Epithelial cell of esophagus (primary cell): ENCODE data around the gene KIF26B.

Experiments used
- DNase-seq: peaks from one replicate; pipeline ENCODE4 v3.0.0; 2010; ENCODE audit warnings: low read depth
- H3K4me3 ChIP-seq: 2 replicates; pipeline ENCODE4 v1.5.1; 2011; ENCODE audit warnings: mild to moderate bottlenecking, low read length, control low read depth
- TF ChIP-seq, protein P1 (sequence below): IDR thresholded peaks from 2 replicates; pipeline ENCODE4 v1.5.1; 2011; ENCODE audit warnings: low read depth, mild to moderate bottlenecking, low read length, control low read depth, inconsistent platforms; ENCODE audit not compliant: insufficient read depth; ENCODE audit errors: missing control alignments

Gene KIF26B

DNA sequence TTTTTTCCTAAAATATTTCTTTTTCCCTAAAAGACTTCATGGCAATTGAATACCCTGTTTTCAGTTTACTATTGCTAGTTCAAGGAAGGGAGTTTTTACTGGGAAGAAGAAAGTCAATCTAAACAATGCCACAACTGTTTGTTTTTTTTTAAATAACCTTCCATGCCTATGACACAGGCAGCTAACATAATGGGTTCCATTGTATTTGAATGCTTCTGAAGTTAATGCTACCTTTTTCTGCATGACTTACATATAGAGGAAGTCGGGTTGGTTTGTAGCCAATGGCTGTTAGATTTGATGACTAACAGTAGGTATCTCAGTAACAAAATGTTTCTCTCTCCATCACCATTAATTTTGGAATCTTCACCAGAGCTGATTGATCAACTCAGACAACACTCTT, 134.0 kb downstream of the KIF26B start:
- no peak for DNase-seq
- TF ChIP-seq, protein P1, sequence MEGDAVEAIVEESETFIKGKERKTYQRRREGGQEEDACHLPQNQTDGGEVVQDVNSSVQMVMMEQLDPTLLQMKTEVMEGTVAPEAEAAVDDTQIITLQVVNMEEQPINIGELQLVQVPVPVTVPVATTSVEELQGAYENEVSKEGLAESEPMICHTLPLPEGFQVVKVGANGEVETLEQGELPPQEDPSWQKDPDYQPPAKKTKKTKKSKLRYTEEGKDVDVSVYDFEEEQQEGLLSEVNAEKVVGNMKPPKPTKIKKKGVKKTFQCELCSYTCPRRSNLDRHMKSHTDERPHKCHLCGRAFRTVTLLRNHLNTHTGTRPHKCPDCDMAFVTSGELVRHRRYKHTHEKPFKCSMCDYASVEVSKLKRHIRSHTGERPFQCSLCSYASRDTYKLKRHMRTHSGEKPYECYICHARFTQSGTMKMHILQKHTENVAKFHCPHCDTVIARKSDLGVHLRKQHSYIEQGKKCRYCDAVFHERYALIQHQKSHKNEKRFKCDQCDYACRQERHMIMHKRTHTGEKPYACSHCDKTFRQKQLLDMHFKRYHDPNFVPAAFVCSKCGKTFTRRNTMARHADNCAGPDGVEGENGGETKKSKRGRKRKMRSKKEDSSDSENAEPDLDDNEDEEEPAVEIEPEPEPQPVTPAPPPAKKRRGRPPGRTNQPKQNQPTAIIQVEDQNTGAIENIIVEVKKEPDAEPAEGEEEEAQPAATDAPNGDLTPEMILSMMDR = no peak
- H3K4me3 ChIP-seq = no peak overlapping the region

- DNase-seq = no peak
- H3K4me3 ChIP-seq = no peak overlapping the region
- TF ChIP-seq, protein P1 = no peak
Observed at GRCh38 chr1:245290836-245291235, 136.1 kb downstream of the KIF26B start.

DNA sequence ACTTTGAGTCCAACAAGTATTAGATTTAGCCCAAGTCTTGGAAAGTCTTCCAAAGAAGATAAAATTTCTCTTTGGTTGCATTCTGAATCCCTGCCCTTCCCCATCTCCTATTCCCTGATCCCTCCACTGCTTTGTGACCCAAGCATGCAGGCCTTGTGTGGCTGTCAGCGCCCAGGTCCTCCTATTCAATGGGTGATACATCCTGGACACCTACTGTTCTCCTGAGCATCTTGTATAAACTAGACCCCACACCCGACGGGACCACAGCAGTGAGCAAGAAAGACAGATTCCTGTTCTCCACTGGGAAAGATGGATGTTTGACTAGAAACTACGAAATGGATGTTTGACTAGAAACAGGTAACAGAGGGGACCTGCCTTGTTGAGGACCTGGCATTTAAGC, 136.6 kb downstream of the KIF26B start:
- TF ChIP-seq, protein P1 = no peak
- H3K4me3 ChIP-seq = no peak overlapping the region
- DNase-seq = no peak

DNA sequence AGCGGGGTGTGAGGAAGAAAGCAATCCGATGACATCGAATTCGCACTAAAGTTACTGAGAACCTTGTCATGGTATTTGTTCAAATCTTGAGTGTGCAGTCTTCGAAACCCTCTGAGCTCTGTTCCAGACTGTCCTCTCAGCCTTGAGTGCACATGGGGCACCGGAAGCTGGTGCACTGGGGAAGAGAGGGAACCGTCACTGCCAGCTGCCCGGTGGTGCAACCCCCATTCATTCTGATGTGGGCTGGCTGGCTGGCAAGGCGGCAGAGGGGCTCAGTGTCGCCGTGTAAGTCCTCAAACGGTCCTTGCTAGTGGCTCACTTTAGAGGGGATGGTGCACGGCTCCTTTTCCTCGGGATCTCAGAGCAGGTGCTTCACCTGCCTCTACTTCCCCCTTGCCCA, 137.4 kb downstream of the KIF26B start:
- no peak for DNase-seq
- no peak overlapping the region for H3K4me3 ChIP-seq
- TF ChIP-seq, protein P1 = no peak

GRCh38 chr1:245292553-245292952, 137.8 kb downstream of the KIF26B start:
- no peak overlapping the region for H3K4me3 ChIP-seq
- no peak for DNase-seq
- TF ChIP-seq, protein P1 = no peak

- DNase-seq = no peak
- TF ChIP-seq, protein P1 = no peak
- no peak overlapping the region for H3K4me3 ChIP-seq
Observed at GRCh38 chr1:245294020-245294419, 139.2 kb downstream of the KIF26B start.

DNA sequence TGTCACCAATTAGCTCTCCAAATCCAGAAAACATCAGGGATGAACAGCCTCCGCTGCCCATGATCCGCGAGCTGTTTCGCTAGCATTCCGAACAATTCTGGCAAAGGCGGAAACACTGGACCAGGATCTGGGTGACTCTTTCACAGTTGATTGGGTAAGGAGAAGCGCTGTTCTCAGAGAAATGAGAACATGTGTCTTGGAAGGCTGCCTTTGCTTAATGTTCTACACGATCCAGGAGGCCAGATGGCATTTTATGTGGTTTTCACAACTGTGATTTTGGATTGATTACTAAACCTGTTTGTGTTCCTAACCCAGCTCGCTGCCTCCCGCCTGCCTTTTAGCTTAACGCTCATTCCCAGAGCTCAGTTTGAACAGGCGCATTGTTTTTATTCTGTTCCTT, 144.0 kb downstream of the KIF26B start:
- DNase-seq = no peak
- H3K4me3 ChIP-seq = no peak overlapping the region
- TF ChIP-seq, protein P1 = no peak
